ENCODE measurements around the gene ANKH. TPM values are rescaled to one million over a fixed set of nuclear protein-coding genes. Genes with fewer than 3 reads are reported as not detected.

The ANKH gene
- total RNA-seq, 1 experiment from 2014 or later, result 16.9 TPM

DNA sequence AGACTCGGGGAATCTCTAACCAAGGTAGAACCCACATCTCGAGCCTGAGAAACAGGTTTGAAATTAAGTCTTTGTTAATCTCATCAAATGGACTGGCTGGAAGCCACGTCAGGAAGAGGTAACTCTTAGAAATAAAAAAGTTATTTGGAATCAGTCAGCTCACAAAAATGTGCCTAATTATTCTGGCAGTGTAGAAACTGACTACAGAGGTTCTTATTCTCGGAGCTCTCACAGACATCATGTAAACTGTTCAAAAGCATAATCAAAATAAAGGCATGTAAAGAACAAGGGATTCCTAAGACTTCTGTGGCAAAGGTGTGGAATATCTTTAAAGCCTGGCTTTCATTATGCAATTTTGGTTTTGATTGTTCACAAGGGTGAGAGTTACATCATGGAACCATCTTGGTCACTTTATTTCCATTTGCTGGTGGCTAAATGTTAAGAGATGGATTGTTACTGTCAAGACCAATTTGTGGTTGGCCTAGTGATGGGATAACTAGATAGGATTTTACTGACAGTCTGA lies 121.9 kb downstream of the ANKH start (continued):
- TF ChIP-seq, protein P1, sequence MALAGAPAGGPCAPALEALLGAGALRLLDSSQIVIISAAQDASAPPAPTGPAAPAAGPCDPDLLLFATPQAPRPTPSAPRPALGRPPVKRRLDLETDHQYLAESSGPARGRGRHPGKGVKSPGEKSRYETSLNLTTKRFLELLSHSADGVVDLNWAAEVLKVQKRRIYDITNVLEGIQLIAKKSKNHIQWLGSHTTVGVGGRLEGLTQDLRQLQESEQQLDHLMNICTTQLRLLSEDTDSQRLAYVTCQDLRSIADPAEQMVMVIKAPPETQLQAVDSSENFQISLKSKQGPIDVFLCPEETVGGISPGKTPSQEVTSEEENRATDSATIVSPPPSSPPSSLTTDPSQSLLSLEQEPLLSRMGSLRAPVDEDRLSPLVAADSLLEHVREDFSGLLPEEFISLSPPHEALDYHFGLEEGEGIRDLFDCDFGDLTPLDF (CRISPR knock-in tag; IDR thresholded peaks at IDR 0.05), result no peak
- TF ChIP-seq, protein P2, sequence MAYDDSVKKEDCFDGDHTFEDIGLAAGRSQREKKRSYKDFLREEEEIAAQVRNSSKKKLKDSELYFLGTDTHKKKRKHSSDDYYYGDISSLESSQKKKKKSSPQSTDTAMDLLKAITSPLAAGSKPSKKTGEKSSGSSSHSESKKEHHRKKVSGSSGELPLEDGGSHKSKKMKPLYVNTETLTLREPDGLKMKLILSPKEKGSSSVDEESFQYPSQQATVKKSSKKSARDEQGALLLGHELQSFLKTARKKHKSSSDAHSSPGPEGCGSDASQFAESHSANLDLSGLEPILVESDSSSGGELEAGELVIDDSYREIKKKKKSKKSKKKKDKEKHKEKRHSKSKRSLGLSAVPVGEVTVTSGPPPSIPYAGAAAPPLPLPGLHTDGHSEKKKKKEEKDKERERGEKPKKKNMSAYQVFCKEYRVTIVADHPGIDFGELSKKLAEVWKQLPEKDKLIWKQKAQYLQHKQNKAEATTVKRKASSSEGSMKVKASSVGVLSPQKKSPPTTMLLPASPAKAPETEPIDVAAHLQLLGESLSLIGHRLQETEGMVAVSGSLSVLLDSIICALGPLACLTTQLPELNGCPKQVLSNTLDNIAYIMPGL (CRISPR knock-in tag; IDR thresholded peaks at IDR 0.05), result no peak
- no peak for TF ChIP-seq ZNF317 (CRISPR knock-in tag; IDR thresholded peaks at IDR 0.05; ENCODE audit: borderline replicate concordance, low read depth)
- TF ChIP-seq FOXK1 (CRISPR knock-in tag; IDR thresholded peaks at IDR 0.05), result no peak
- TF ChIP-seq HMGA2 (CRISPR knock-in tag; IDR thresholded peaks at IDR 0.05), result no peak

DNA sequence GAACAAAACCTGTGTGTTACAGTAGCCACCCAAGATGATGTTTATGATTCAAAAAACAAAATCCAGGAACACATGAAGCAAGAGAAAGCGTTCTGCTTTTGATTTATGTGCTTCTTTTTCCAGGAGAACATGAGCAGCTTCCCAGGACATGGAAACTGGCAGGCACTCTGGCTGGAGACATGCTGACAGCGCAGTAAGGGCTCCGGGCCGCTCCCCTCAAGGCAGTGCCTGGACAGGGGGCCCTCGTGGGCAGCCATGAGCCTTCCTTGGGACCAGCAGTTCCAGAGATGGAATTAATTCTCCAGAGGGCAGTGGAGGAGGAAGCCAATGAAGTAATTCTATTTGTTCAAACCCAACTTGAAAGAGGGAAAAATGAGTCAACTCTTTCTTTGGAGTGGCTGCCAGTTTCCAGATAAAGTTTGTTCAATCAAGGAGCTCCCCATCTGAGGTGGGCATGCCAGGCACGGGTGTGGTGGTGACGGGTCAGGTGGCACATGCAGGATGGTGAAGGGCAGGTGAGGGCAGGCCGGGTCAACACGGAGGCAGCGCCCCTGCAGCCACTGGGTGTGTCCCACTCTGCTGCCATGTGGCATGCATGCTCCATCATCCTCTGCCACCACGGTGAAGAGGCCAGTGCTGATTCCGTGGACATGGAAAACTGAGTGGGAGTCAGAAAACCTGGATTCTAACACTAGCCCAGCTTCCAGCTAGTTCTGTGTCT lies 123.2 kb downstream of the ANKH start:
- H3K27me3 Mint-ChIP-seq (ENCODE audit: low read depth), result no peaks in the 10 kb centered on the region
- ATAC-seq (no peak), DNase-seq (ENCODE audit: low spot score) (no peak)
- ChIA-PET CTCF (no interaction called here), POLR2A (no interaction called here)
- H3K4me1 Mint-ChIP-seq, result peaks cover 9% of the 10 kb centered on the region
- no peaks in the 10 kb centered on the region for H3K36me3 Mint-ChIP-seq
- no peak overlapping the region for H3K4me3 Mint-ChIP-seq
- H3K27ac Mint-ChIP-seq, result no peak overlapping the region
- no peaks in the 10 kb centered on the region for H3K9me3 Mint-ChIP-seq
- no peak for TF ChIP-seq ZNF317 (CRISPR knock-in tag; IDR thresholded peaks at IDR 0.05; ENCODE audit: borderline replicate concordance, low read depth)
- no peak for TF ChIP-seq PRRX2 (CRISPR knock-in tag; IDR thresholded peaks at IDR 0.05)
- TF ChIP-seq, protein P3, sequence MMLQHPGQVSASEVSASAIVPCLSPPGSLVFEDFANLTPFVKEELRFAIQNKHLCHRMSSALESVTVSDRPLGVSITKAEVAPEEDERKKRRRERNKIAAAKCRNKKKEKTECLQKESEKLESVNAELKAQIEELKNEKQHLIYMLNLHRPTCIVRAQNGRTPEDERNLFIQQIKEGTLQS (CRISPR knock-in tag; conservative IDR thresholded peaks at IDR 0.05), result no peak
- TF ChIP-seq, protein P4, sequence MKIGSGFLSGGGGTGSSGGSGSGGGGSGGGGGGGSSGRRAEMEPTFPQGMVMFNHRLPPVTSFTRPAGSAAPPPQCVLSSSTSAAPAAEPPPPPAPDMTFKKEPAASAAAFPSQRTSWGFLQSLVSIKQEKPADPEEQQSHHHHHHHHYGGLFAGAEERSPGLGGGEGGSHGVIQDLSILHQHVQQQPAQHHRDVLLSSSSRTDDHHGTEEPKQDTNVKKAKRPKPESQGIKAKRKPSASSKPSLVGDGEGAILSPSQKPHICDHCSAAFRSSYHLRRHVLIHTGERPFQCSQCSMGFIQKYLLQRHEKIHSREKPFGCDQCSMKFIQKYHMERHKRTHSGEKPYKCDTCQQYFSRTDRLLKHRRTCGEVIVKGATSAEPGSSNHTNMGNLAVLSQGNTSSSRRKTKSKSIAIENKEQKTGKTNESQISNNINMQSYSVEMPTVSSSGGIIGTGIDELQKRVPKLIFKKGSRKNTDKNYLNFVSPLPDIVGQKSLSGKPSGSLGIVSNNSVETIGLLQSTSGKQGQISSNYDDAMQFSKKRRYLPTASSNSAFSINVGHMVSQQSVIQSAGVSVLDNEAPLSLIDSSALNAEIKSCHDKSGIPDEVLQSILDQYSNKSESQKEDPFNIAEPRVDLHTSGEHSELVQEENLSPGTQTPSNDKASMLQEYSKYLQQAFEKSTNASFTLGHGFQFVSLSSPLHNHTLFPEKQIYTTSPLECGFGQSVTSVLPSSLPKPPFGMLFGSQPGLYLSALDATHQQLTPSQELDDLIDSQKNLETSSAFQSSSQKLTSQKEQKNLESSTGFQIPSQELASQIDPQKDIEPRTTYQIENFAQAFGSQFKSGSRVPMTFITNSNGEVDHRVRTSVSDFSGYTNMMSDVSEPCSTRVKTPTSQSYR (CRISPR knock-in tag; IDR thresholded peaks at IDR 0.05), result no peak
- TF ChIP-seq, protein P5, sequence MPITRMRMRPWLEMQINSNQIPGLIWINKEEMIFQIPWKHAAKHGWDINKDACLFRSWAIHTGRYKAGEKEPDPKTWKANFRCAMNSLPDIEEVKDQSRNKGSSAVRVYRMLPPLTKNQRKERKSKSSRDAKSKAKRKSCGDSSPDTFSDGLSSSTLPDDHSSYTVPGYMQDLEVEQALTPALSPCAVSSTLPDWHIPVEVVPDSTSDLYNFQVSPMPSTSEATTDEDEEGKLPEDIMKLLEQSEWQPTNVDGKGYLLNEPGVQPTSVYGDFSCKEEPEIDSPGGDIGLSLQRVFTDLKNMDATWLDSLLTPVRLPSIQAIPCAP (CRISPR knock-in tag; IDR thresholded peaks at IDR 0.05), result no peak
- TF ChIP-seq TEAD1 (CRISPR knock-in tag; IDR thresholded peaks at IDR 0.05), result no peak
- TF ChIP-seq, protein P6, sequence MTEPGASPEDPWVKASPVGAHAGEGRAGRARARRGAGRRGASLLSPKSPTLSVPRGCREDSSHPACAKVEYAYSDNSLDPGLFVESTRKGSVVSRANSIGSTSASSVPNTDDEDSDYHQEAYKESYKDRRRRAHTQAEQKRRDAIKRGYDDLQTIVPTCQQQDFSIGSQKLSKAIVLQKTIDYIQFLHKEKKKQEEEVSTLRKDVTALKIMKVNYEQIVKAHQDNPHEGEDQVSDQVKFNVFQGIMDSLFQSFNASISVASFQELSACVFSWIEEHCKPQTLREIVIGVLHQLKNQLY (CRISPR knock-in tag; IDR thresholded peaks at IDR 0.05), result no peak
- TF ChIP-seq NR2C2 (CRISPR knock-in tag; IDR thresholded peaks at IDR 0.05), result no peak
- TF ChIP-seq, protein P7, sequence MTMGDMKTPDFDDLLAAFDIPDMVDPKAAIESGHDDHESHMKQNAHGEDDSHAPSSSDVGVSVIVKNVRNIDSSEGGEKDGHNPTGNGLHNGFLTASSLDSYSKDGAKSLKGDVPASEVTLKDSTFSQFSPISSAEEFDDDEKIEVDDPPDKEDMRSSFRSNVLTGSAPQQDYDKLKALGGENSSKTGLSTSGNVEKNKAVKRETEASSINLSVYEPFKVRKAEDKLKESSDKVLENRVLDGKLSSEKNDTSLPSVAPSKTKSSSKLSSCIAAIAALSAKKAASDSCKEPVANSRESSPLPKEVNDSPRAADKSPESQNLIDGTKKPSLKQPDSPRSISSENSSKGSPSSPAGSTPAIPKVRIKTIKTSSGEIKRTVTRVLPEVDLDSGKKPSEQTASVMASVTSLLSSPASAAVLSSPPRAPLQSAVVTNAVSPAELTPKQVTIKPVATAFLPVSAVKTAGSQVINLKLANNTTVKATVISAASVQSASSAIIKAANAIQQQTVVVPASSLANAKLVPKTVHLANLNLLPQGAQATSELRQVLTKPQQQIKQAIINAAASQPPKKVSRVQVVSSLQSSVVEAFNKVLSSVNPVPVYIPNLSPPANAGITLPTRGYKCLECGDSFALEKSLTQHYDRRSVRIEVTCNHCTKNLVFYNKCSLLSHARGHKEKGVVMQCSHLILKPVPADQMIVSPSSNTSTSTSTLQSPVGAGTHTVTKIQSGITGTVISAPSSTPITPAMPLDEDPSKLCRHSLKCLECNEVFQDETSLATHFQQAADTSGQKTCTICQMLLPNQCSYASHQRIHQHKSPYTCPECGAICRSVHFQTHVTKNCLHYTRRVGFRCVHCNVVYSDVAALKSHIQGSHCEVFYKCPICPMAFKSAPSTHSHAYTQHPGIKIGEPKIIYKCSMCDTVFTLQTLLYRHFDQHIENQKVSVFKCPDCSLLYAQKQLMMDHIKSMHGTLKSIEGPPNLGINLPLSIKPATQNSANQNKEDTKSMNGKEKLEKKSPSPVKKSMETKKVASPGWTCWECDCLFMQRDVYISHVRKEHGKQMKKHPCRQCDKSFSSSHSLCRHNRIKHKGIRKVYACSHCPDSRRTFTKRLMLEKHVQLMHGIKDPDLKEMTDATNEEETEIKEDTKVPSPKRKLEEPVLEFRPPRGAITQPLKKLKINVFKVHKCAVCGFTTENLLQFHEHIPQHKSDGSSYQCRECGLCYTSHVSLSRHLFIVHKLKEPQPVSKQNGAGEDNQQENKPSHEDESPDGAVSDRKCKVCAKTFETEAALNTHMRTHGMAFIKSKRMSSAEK (CRISPR knock-in tag; IDR thresholded peaks at IDR 0.05; ENCODE audit: borderline replicate concordance), result no peak
- TF ChIP-seq, protein P8, sequence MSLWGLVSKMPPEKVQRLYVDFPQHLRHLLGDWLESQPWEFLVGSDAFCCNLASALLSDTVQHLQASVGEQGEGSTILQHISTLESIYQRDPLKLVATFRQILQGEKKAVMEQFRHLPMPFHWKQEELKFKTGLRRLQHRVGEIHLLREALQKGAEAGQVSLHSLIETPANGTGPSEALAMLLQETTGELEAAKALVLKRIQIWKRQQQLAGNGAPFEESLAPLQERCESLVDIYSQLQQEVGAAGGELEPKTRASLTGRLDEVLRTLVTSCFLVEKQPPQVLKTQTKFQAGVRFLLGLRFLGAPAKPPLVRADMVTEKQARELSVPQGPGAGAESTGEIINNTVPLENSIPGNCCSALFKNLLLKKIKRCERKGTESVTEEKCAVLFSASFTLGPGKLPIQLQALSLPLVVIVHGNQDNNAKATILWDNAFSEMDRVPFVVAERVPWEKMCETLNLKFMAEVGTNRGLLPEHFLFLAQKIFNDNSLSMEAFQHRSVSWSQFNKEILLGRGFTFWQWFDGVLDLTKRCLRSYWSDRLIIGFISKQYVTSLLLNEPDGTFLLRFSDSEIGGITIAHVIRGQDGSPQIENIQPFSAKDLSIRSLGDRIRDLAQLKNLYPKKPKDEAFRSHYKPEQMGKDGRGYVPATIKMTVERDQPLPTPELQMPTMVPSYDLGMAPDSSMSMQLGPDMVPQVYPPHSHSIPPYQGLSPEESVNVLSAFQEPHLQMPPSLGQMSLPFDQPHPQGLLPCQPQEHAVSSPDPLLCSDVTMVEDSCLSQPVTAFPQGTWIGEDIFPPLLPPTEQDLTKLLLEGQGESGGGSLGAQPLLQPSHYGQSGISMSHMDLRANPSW (CRISPR knock-in tag; conservative IDR thresholded peaks at IDR 0.05; ENCODE audit: low read depth), result no peak
- no peak for TF ChIP-seq SMAD3 (CRISPR knock-in tag; IDR thresholded peaks at IDR 0.05; ENCODE audit: borderline replicate concordance)
- TF ChIP-seq ZNF232 (CRISPR knock-in tag; IDR thresholded peaks at IDR 0.05), result no peak
- TF ChIP-seq, protein P9, sequence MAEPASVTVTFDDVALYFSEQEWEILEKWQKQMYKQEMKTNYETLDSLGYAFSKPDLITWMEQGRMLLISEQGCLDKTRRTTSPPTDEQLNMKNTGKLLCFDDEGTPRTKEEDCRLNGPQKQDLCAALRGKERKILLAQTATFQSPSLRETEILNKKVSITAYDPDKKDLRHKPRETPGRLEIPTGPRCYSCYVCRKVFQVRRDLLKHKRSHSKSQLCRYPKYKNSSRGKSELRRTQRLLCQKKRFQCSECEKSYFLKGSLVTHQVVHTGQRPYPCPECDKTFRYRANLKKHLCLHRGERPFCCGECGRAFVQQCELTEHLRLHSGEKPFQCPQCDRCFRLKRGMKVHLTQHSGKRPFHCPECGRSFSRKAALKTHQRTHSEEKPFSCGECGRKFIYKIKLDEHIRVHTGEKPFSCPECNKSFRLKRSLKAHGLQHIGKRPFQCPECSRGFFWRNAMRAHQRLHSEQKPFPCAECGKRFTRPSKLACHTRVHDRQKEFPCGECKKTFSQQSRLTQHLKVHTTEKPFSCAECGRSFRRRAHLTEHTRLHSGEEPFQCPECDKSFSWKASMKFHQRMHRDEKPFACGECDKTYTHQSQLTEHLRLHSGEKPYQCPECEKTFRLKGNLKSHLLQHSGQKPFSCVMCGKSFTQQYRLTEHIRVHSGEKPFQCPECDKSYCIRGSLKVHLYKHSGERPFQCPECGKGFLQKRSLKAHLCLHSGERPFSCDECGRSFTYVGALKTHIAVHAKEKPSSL (CRISPR knock-in tag; conservative IDR thresholded peaks at IDR 0.05), result no peak
